ENCODE results near the gene SLC44A2.
A peak's percentile ranks its signal among the peaks of the same experiment; 100 is the strongest.

DNA sequence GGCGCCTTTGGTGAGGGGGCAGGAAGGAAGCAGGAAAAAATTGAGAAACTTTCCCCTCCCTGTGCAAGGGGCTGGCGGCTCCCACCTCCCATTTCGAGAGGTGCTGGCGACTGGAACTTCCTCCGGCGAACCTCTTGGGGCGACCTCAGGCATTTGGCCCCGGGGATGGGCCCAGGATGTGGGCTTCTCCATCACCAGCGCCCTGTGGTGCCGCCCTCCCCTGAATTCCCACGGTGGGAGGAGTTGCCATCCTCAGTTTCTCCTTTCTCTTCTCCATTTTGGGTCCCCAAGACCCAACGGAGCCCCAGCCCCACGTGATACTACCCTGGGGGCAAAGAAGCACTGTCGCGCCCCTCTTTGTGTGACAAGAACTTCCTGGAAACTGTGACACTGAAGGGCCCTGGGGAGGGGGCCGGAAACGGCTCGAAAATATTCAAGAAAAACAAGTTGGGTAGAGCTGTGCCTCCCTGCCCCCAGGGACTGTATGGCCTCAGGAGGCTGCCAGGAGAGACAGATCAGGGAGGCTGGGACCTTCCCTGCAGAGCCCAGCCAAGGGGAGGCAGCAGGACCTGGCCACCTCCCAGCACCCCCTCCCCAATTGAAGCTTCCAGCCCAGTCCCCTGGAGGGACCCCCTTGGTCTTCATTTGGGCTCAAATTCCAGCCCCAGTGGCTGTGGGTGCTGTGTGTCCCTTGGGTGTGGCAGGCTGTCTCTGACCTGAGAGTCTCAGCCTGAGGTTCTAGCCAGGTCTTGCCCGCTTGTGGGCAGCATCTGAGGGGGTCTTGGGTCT is 22.1 kb upstream of the SLC44A2 start:
- TF ChIP-seq, protein P1, sequence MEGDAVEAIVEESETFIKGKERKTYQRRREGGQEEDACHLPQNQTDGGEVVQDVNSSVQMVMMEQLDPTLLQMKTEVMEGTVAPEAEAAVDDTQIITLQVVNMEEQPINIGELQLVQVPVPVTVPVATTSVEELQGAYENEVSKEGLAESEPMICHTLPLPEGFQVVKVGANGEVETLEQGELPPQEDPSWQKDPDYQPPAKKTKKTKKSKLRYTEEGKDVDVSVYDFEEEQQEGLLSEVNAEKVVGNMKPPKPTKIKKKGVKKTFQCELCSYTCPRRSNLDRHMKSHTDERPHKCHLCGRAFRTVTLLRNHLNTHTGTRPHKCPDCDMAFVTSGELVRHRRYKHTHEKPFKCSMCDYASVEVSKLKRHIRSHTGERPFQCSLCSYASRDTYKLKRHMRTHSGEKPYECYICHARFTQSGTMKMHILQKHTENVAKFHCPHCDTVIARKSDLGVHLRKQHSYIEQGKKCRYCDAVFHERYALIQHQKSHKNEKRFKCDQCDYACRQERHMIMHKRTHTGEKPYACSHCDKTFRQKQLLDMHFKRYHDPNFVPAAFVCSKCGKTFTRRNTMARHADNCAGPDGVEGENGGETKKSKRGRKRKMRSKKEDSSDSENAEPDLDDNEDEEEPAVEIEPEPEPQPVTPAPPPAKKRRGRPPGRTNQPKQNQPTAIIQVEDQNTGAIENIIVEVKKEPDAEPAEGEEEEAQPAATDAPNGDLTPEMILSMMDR (IDR thresholded peaks at IDR 0.05; ENCODE audit: low read depth, low read length) = 0 out of 2 replicates have a peak, but pooled peaks have one; percentile 8
- TF ChIP-seq EZH2phosphoT487 (IDR thresholded peaks at IDR 0.05; ENCODE audit: low read depth) = no peak
